GM23338 (cell line): Measurements from ENCODE around the gene TIPIN.

ENCODE experiments used
- EZH2phosphoT487 ChIP-seq: fragments of 200-600 bp; sonication (generic); IDR thresholded peaks from one replicate; pipeline ENCODE4 v1.8.1; 2018; ENCODE audit warnings: antibody characterized with exemption; ENCODE audit not compliant: unreplicated experiment
- STAT1 ChIP-seq: IDR thresholded peaks from one replicate; pipeline ENCODE4 v1.6.1; 2016; ENCODE audit warnings: antibody characterized with exemption; ENCODE audit not compliant: unreplicated experiment
- TF ChIP-seq, protein P1 (sequence below), 2 experiments: fragments of 200-600 bp in 1 of 2; sonication (generic) in 1 of 2; conservative IDR thresholded peaks; 2 replicates each; pipeline versions ENCODE4 v1.5.1 to v1.6.1; 2016 to 2017; ENCODE audit warnings: antibody characterized with exemption in 2 of 2, low read depth in 2 of 2, mild to moderate bottlenecking in 2 of 2, moderate library complexity in 1 of 2
- TF ChIP-seq, protein P2 (sequence below): fragments of 250-450 bp; sonication (Bioruptor Pico); IDR thresholded peaks from 2 replicates; pipeline ENCODE4 v1.5.0; 2020; ENCODE audit warnings: mild to moderate bottlenecking, moderate library complexity

DNA sequence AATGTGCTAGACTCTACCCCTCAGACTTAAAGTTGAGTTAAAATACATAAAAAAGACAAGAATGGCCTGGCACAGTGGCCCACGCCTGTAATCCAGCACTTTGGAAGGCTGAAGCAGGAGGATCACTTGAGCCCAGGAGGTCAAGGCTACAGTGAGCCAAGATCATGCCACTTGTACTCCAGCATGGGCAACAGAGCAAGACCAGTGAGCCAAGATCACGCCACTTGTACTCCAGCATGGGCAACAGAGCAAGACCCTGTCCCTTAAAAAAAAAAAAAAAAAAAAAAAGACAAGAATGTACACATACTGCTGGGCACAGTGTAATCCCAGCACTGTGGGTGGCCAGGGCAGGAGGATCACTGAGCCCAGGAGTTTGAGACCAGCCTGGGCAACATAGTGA is 45.7 kb downstream of the TIPIN start:
- TF ChIP-seq STAT1 (no peak), EZH2phosphoT487 (no peak)
- TF ChIP-seq, protein P1, sequence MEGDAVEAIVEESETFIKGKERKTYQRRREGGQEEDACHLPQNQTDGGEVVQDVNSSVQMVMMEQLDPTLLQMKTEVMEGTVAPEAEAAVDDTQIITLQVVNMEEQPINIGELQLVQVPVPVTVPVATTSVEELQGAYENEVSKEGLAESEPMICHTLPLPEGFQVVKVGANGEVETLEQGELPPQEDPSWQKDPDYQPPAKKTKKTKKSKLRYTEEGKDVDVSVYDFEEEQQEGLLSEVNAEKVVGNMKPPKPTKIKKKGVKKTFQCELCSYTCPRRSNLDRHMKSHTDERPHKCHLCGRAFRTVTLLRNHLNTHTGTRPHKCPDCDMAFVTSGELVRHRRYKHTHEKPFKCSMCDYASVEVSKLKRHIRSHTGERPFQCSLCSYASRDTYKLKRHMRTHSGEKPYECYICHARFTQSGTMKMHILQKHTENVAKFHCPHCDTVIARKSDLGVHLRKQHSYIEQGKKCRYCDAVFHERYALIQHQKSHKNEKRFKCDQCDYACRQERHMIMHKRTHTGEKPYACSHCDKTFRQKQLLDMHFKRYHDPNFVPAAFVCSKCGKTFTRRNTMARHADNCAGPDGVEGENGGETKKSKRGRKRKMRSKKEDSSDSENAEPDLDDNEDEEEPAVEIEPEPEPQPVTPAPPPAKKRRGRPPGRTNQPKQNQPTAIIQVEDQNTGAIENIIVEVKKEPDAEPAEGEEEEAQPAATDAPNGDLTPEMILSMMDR (conservative IDR thresholded peaks at IDR 0.05; ENCODE audit: low read depth in 2 of 2): no peak
- TF ChIP-seq, protein P2, sequence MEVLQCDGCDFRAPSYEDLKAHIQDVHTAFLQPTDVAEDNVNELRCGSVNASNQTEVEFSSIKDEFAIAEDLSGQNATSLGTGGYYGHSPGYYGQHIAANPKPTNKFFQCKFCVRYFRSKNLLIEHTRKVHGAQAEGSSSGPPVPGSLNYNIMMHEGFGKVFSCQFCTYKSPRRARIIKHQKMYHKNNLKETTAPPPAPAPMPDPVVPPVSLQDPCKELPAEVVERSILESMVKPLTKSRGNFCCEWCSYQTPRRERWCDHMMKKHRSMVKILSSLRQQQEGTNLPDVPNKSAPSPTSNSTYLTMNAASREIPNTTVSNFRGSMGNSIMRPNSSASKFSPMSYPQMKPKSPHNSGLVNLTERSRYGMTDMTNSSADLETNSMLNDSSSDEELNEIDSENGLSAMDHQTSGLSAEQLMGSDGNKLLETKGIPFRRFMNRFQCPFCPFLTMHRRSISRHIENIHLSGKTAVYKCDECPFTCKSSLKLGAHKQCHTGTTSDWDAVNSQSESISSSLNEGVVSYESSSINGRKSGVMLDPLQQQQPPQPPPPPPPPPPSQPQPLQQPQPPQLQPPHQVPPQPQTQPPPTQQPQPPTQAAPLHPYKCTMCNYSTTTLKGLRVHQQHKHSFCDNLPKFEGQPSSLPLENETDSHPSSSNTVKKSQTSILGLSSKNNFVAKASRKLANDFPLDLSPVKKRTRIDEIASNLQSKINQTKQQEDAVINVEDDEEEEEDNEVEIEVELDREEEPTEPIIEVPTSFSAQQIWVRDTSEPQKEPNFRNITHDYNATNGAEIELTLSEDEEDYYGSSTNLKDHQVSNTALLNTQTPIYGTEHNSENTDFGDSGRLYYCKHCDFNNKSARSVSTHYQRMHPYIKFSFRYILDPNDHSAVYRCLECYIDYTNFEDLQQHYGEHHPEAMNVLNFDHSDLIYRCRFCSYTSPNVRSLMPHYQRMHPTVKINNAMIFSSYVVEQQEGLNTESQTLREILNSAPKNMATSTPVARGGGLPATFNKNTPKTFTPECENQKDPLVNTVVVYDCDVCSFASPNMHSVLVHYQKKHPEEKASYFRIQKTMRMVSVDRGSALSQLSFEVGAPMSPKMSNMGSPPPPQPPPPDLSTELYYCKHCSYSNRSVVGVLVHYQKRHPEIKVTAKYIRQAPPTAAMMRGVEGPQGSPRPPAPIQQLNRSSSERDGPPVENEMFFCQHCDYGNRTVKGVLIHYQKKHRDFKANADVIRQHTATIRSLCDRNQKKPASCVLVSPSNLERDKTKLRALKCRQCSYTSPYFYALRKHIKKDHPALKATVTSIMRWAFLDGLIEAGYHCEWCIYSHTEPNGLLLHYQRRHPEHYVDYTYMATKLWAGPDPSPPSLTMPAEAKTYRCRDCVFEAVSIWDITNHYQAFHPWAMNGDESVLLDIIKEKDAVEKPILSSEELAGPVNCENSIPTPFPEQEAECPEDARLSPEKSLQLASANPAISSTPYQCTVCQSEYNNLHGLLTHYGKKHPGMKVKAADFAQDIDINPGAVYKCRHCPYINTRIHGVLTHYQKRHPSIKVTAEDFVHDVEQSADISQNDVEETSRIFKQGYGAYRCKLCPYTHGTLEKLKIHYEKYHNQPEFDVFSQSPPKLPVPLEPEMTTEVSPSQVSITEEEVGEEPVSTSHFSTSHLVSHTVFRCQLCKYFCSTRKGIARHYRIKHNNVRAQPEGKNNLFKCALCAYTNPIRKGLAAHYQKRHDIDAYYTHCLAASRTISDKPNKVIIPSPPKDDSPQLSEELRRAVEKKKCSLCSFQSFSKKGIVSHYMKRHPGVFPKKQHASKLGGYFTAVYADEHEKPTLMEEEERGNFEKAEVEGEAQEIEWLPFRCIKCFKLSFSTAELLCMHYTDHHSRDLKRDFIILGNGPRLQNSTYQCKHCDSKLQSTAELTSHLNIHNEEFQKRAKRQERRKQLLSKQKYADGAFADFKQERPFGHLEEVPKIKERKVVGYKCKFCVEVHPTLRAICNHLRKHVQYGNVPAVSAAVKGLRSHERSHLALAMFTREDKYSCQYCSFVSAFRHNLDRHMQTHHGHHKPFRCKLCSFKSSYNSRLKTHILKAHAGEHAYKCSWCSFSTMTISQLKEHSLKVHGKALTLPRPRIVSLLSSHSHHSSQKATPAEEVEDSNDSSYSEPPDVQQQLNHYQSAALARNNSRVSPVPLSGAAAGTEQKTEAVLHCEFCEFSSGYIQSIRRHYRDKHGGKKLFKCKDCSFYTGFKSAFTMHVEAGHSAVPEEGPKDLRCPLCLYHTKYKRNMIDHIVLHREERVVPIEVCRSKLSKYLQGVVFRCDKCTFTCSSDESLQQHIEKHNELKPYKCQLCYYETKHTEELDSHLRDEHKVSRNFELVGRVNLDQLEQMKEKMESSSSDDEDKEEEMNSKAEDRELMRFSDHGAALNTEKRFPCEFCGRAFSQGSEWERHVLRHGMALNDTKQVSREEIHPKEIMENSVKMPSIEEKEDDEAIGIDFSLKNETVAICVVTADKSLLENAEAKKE (CRISPR knock-in tag): no peak
